SU-DHL-6 (cell line): ENCODE data around the gene CKMT2.
"Not testable (repeated sequence)": the region's sequence is repeated elsewhere in the genome, so short reads cannot be mapped to it uniquely, and the experiment has no call there.

ENCODE experiments used
- H2AFZ ChIP-seq: fragments of 200-600 bp; sonication (generic); 2 replicates; pipeline ENCODE4 v1.6.1; 2014; ENCODE audit warnings: low read depth, mild to moderate bottlenecking, moderate library complexity, mixed read lengths, antibody characterized with exemption, low read length; ENCODE audit not compliant: severe bottlenecking
- H3F3A ChIP-seq: fragments of 200-600 bp; shearing (Covaris generic); 2 replicates; pipeline ENCODE4 v1.6.0; 2016; ENCODE audit warnings: antibody characterized with exemption, mild to moderate bottlenecking; ENCODE audit not compliant: insufficient read depth
- H3K27ac ChIP-seq: fragments of 200-600 bp; sonication (generic); 2 replicates; pipeline ENCODE4 v1.5.1; 2016; ENCODE audit warnings: low read depth, mild to moderate bottlenecking, low read length, moderate library complexity, mixed read lengths
- H3K27me3 ChIP-seq: fragments of 200-600 bp; sonication (generic), shearing (Covaris generic); 2 replicates; pipeline ENCODE4 v1.6.0; 2014; ENCODE audit warnings: mild to moderate bottlenecking, low read length
- H3K36me3 ChIP-seq: fragments of 200-600 bp; sonication (generic); 2 replicates; pipeline ENCODE4 v1.6.1; 2014; ENCODE audit warnings: mild to moderate bottlenecking, low read length, mixed read lengths
- H3K4me2 ChIP-seq: fragments of 300-600, 200-600 bp; shearing (Covaris generic), sonication (generic); 2 replicates; pipeline ENCODE4 v1.6.0; 2014; ENCODE audit warnings: low read length, low read depth, mild to moderate bottlenecking; ENCODE audit not compliant: poor library complexity, severe bottlenecking
- H3K4me3 ChIP-seq: fragments of 200-600 bp; sonication (generic); 2 replicates; pipeline ENCODE4 v1.5.1; 2014; ENCODE audit warnings: antibody characterized with exemption, low read length, mild to moderate bottlenecking, mixed read lengths; ENCODE audit not compliant: insufficient read depth, poor library complexity, severe bottlenecking
- H3K79me2 ChIP-seq: fragments of 200-600 bp; sonication (generic); 2 replicates; pipeline ENCODE4 v1.6.1; 2014; ENCODE audit warnings: mild to moderate bottlenecking, low read length, moderate library complexity; ENCODE audit not compliant: insufficient read depth
- H3K9ac ChIP-seq: fragments of 200-600 bp; sonication (generic); 2 replicates; pipeline ENCODE4 v1.7.0; 2014; ENCODE audit warnings: mild to moderate bottlenecking, low read length
- H3K9me2 ChIP-seq: fragments of 200-600 bp; sonication (generic); replicated peaks from 2 replicates; pipeline ENCODE4 v1.6.1; 2014; ENCODE audit warnings: low read length; ENCODE audit not compliant: insufficient read depth
- H3K9me3 ChIP-seq: fragments of 200-600 bp; sonication (generic); 2 replicates; pipeline ENCODE4 v1.6.1; 2014; ENCODE audit warnings: low read length, mixed read lengths; ENCODE audit not compliant: insufficient read depth
- H4K20me1 ChIP-seq: fragments of 200-600 bp; sonication (generic); 2 replicates; pipeline ENCODE4 v1.6.1; 2014; ENCODE audit warnings: low read depth, mild to moderate bottlenecking, antibody characterized with exemption, low read length, moderate library complexity, mixed read lengths
- EZH2phosphoT487 ChIP-seq: fragments of 200-600 bp; sonication (generic), shearing (Covaris generic); conservative IDR thresholded peaks from 2 replicates; pipeline ENCODE4 v1.6.1; 2018; ENCODE audit warnings: mild to moderate bottlenecking, antibody characterized with exemption, low read length, moderate library complexity, mixed read lengths
- TF ChIP-seq, protein P1 (sequence below): fragments of 200-600 bp; sonication (generic); IDR thresholded peaks from one replicate; pipeline ENCODE4 v1.5.1; 2017; ENCODE audit warnings: antibody characterized with exemption, mild to moderate bottlenecking, low read length, moderate library complexity; ENCODE audit not compliant: insufficient read depth, poor library complexity, severe bottlenecking

Gene CKMT2

GRCh38 chr5:81288021-81288433 lies 54.9 kb downstream of the CKMT2 start:
- no peak for TF ChIP-seq EZH2phosphoT487
- TF ChIP-seq, protein P1, sequence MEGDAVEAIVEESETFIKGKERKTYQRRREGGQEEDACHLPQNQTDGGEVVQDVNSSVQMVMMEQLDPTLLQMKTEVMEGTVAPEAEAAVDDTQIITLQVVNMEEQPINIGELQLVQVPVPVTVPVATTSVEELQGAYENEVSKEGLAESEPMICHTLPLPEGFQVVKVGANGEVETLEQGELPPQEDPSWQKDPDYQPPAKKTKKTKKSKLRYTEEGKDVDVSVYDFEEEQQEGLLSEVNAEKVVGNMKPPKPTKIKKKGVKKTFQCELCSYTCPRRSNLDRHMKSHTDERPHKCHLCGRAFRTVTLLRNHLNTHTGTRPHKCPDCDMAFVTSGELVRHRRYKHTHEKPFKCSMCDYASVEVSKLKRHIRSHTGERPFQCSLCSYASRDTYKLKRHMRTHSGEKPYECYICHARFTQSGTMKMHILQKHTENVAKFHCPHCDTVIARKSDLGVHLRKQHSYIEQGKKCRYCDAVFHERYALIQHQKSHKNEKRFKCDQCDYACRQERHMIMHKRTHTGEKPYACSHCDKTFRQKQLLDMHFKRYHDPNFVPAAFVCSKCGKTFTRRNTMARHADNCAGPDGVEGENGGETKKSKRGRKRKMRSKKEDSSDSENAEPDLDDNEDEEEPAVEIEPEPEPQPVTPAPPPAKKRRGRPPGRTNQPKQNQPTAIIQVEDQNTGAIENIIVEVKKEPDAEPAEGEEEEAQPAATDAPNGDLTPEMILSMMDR = no peak
- no peak overlapping the region for H3K4me2 ChIP-seq
- no peaks in the 10 kb centered on the region for H3K9me2 ChIP-seq
- H3K9me3 ChIP-seq = peaks cover 17% of the 10 kb centered on the region; the same call in 1 of the 2 replicates
- H3K9ac ChIP-seq = no peak overlapping the region
- no peaks in the 10 kb centered on the region for H4K20me1 ChIP-seq
- H3F3A ChIP-seq = no peaks in the 10 kb centered on the region
- no peaks in the 10 kb centered on the region for H3K27me3 ChIP-seq
- no peak overlapping the region for H3K4me3 ChIP-seq
- H3K27ac ChIP-seq = no peak overlapping the region
- H3K36me3 ChIP-seq = peaks cover 20% of the 10 kb centered on the region
- H2AFZ ChIP-seq = no peak overlapping the region
- H3K79me2 ChIP-seq = peaks cover 31% of the 10 kb centered on the region

DNA sequence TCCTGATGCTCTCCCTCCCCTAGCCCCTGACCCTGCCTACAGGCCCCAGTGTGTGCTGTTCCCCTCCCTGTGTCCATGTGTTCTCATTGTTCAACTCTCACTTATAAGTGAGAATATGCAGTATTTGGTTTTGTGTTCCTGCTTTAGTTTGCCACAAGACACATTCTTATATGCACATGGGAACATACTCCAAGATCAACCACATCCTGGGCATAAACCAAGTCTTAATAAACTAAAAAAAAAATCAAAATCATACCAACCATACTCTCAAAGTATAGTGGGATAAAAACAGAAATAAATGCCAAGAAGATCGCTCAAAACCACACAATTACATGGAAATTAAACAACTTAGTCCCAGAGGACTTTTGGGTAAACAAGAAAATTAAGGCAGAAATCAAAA lies 57.0 kb downstream of the CKMT2 start:
- no peak for TF ChIP-seq EZH2phosphoT487
- TF ChIP-seq, protein P1 = no peak
- H3K79me2 ChIP-seq = peaks cover 36% of the 10 kb centered on the region
- H3K27ac ChIP-seq = no peak overlapping the region
- H3F3A ChIP-seq = no peaks in the 10 kb centered on the region
- no peaks in the 10 kb centered on the region for H3K9me2 ChIP-seq
- H3K36me3 ChIP-seq = peaks cover 20% of the 10 kb centered on the region; the same call in 1 of the 2 replicates
- no peak overlapping the region for H3K4me3 ChIP-seq
- H2AFZ ChIP-seq = no peak overlapping the region
- no peaks in the 10 kb centered on the region for H4K20me1 ChIP-seq
- H3K27me3 ChIP-seq = no peaks in the 10 kb centered on the region
- H3K4me2 ChIP-seq = no peak overlapping the region
- H3K9me3 ChIP-seq = peaks cover 23% of the 10 kb centered on the region; the same call in 1 of the 2 replicates
- no peak overlapping the region for H3K9ac ChIP-seq

GRCh38 chr5:81292130-81292529 lies 59.0 kb downstream of the CKMT2 start:
- no peaks in the 10 kb centered on the region for H4K20me1 ChIP-seq
- no peak overlapping the region for H3K27ac ChIP-seq
- no peaks in the 10 kb centered on the region for H3K9me2 ChIP-seq
- no peak overlapping the region for H2AFZ ChIP-seq
- peaks cover 23% of the 10 kb centered on the region; the same call in 1 of the 2 replicates for H3K9me3 ChIP-seq
- H3K27me3 ChIP-seq = no peaks in the 10 kb centered on the region
- peaks cover 20% of the 10 kb centered on the region; the same call in 1 of the 2 replicates for H3K36me3 ChIP-seq
- H3K9ac ChIP-seq = no peak overlapping the region
- peaks cover 36% of the 10 kb centered on the region for H3K79me2 ChIP-seq
- no peak overlapping the region for H3K4me3 ChIP-seq
- no peak overlapping the region for H3K4me2 ChIP-seq
- TF ChIP-seq EZH2phosphoT487 = no peak
- TF ChIP-seq, protein P1 = no peak
- no peaks in the 10 kb centered on the region for H3F3A ChIP-seq

GRCh38 chr5:81294021-81294420 lies 60.9 kb downstream of the CKMT2 start:
- Histone ChIP-seq H3K9me3 (peaks cover 23% of the 10 kb centered on the region; the same call in 1 of the 2 replicates), H3K79me2 (peaks cover 43% of the 10 kb centered on the region), H3K36me3 (peaks cover 20% of the 10 kb centered on the region; the same call in 1 of the 2 replicates)
- H3F3A ChIP-seq, H2AFZ ChIP-seq, H3K27me3 ChIP-seq, H3K9ac ChIP-seq, H3K9me2 ChIP-seq, H3K4me2 ChIP-seq, H3K4me3 ChIP-seq, H4K20me1 ChIP-seq, H3K27ac ChIP-seq: not testable (repeated sequence)
